ENCODE results near the gene CLCA4.
"Not testable (repeated sequence)": the region's sequence is repeated elsewhere in the genome, so short reads cannot be mapped to it uniquely, and the experiment has no call there.

The CLCA4 gene

GRCh38 chr1:86596224-86596623 is 49.3 kb downstream of the CLCA4 start:
- peak; percentile 66 for TF ChIP-seq ISL1 (CRISPR knock-in tag; IDR thresholded peaks at IDR 0.05)
- no peak for TF ChIP-seq OSR1 (CRISPR knock-in tag; IDR thresholded peaks at IDR 0.05)
- no peak for TF ChIP-seq ZNF8 (CRISPR knock-in tag; IDR thresholded peaks at IDR 0.05)
- TF ChIP-seq SNAI2 (CRISPR knock-in tag; IDR thresholded peaks at IDR 0.05), result no peak
- TF ChIP-seq ZFP30 (CRISPR knock-in tag; IDR thresholded peaks at IDR 0.05), result no peak
- ATAC-seq, result no peak

- TF ChIP-seq SNAI2 (CRISPR knock-in tag; IDR thresholded peaks at IDR 0.05) (no peak), CREB5 (CRISPR knock-in tag; IDR thresholded peaks at IDR 0.05; ENCODE audit: low read depth) (no peak), TCF4 (CRISPR knock-in tag; IDR thresholded peaks at IDR 0.05; ENCODE audit: borderline replicate concordance) (no peak), ZNF565 (CRISPR knock-in tag; conservative IDR thresholded peaks at IDR 0.05; ENCODE audit: low read depth) (no peak), GLIS3 (CRISPR knock-in tag; IDR thresholded peaks at IDR 0.05) (no peak), CSRNP3 (CRISPR knock-in tag; IDR thresholded peaks at IDR 0.05) (no peak), POU6F1 (CRISPR knock-in tag; IDR thresholded peaks at IDR 0.05; ENCODE audit: borderline replicate concordance, low read depth) (no peak), ZNF70 (CRISPR knock-in tag; IDR thresholded peaks at IDR 0.05) (no peak), OSR1 (CRISPR knock-in tag; IDR thresholded peaks at IDR 0.05) (no peak), ISL1 (CRISPR knock-in tag; IDR thresholded peaks at IDR 0.05) (no peak), PATZ1 (CRISPR knock-in tag; IDR thresholded peaks at IDR 0.05; ENCODE audit: borderline replicate concordance) (no peak), ARNTL (CRISPR knock-in tag; IDR thresholded peaks at IDR 0.05; ENCODE audit: borderline replicate concordance, low read depth) (no peak)
- no peak for ATAC-seq
Observed at GRCh38 chr1:86596741-86597290, 49.9 kb downstream of the CLCA4 start.

GRCh38 chr1:86606080-86606479 is 59.2 kb downstream of the CLCA4 start:
- not testable (repeated sequence) for ATAC-seq

- no peak for ATAC-seq
- TF ChIP-seq ZNF8 (CRISPR knock-in tag; IDR thresholded peaks at IDR 0.05), result no peak
- TF ChIP-seq ZNF565 (CRISPR knock-in tag; conservative IDR thresholded peaks at IDR 0.05; ENCODE audit: low read depth), result no peak
- no peak for TF ChIP-seq CSDC2 (CRISPR knock-in tag; IDR thresholded peaks at IDR 0.05)
- TF ChIP-seq TCF4 (CRISPR knock-in tag; IDR thresholded peaks at IDR 0.05; ENCODE audit: borderline replicate concordance), result no peak
- TF ChIP-seq ZC3H10 (CRISPR knock-in tag; IDR thresholded peaks at IDR 0.05), result no peak
- no peak for TF ChIP-seq BACH2 (CRISPR knock-in tag; IDR thresholded peaks at IDR 0.05; ENCODE audit: borderline replicate concordance)
- TF ChIP-seq TSHZ2 (CRISPR knock-in tag; IDR thresholded peaks at IDR 0.05), result no peak
- no peak for TF ChIP-seq ZNF70 (CRISPR knock-in tag; IDR thresholded peaks at IDR 0.05)
- TF ChIP-seq CREB5 (CRISPR knock-in tag; IDR thresholded peaks at IDR 0.05; ENCODE audit: low read depth), result no peak
- no peak for TF ChIP-seq ZFP30 (CRISPR knock-in tag; IDR thresholded peaks at IDR 0.05)
- TF ChIP-seq TOX (CRISPR knock-in tag; IDR thresholded peaks at IDR 0.05; ENCODE audit: borderline replicate concordance), result no peak
- no peak for TF ChIP-seq ISL1 (CRISPR knock-in tag; IDR thresholded peaks at IDR 0.05)
- TF ChIP-seq PPARA (CRISPR knock-in tag; IDR thresholded peaks at IDR 0.05; ENCODE audit: borderline replicate concordance), result no peak
- TF ChIP-seq ARNTL (CRISPR knock-in tag; IDR thresholded peaks at IDR 0.05; ENCODE audit: borderline replicate concordance, low read depth), result no peak
- TF ChIP-seq ZFP3 (CRISPR knock-in tag; IDR thresholded peaks at IDR 0.05), result no peak
- no peak for TF ChIP-seq CSRNP3 (CRISPR knock-in tag; IDR thresholded peaks at IDR 0.05)
- no peak for TF ChIP-seq RARB (CRISPR knock-in tag; IDR thresholded peaks at IDR 0.05)
- TF ChIP-seq SNAI2 (CRISPR knock-in tag; IDR thresholded peaks at IDR 0.05), result no peak
Observed at GRCh38 chr1:86616433-86616832, 69.6 kb downstream of the CLCA4 start.

Measured in SK-N-SH treated with all-trans-retinoic acid at 6 μM for 48 hours (cell line).